IMR-90 (cell line): ENCODE data around the gene TSPAN3.

Source experiments
- CEBPB ChIP-seq: IDR thresholded peaks from 2 replicates; pipeline ENCODE4 v1.6.1; 2012; ENCODE audit warnings: low read depth, low read length, improper control_type of control experiment
- FOS ChIP-seq: fragments of 150-350 bp; IDR thresholded peaks from 2 replicates; pipeline ENCODE4 v1.6.1; 2016; ENCODE audit warnings: low read depth, low read length
- MAFK ChIP-seq: IDR thresholded peaks from 2 replicates; pipeline ENCODE4 v1.6.1; 2012; ENCODE audit warnings: low read depth, low read length, improper control_type of control experiment
- MXI1 ChIP-seq: IDR thresholded peaks from 2 replicates; pipeline ENCODE4 v1.6.1; 2012; ENCODE audit warnings: low read depth, mild to moderate bottlenecking, low read length, moderate library complexity, borderline replicate concordance
- POLR2A ChIP-seq: IDR thresholded peaks from 2 replicates; pipeline ENCODE4 v1.6.1; 2012; ENCODE audit warnings: mild to moderate bottlenecking, low read depth, low read length
- RAD21 ChIP-seq: IDR thresholded peaks from 2 replicates; pipeline ENCODE4 v1.6.1; 2012; ENCODE audit warnings: low read length, improper control_type of control experiment
- RCOR1 ChIP-seq: IDR thresholded peaks from 2 replicates; pipeline ENCODE4 v1.6.1; 2012; ENCODE audit warnings: mild to moderate bottlenecking, low read length, improper control_type of control experiment; ENCODE audit not compliant: insufficient replicate concordance
- TF ChIP-seq, protein P1 (sequence below): conservative IDR thresholded peaks from 2 replicates; pipeline ENCODE4 v1.5.1; 2012; ENCODE audit warnings: mild to moderate bottlenecking, low read depth, low read length, improper control_type of control experiment

GRCh38 chr15:77058468-77058867, 12.4 kb downstream of the TSPAN3 start:
- TF ChIP-seq, protein P1, sequence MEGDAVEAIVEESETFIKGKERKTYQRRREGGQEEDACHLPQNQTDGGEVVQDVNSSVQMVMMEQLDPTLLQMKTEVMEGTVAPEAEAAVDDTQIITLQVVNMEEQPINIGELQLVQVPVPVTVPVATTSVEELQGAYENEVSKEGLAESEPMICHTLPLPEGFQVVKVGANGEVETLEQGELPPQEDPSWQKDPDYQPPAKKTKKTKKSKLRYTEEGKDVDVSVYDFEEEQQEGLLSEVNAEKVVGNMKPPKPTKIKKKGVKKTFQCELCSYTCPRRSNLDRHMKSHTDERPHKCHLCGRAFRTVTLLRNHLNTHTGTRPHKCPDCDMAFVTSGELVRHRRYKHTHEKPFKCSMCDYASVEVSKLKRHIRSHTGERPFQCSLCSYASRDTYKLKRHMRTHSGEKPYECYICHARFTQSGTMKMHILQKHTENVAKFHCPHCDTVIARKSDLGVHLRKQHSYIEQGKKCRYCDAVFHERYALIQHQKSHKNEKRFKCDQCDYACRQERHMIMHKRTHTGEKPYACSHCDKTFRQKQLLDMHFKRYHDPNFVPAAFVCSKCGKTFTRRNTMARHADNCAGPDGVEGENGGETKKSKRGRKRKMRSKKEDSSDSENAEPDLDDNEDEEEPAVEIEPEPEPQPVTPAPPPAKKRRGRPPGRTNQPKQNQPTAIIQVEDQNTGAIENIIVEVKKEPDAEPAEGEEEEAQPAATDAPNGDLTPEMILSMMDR, result no peak
- TF ChIP-seq RAD21 (no peak), MXI1 (no peak), POLR2A (no peak), FOS (no peak), CEBPB (no peak), MAFK (no peak), RCOR1 (no peak)
